HTERT RPE-1 (cell line): ENCODE data around the gene IL31.
"Not testable (repeated sequence)": the region's sequence is repeated elsewhere in the genome, so short reads cannot be mapped to it uniquely, and the experiment has no call there.

Experiments
- in situ Hi-C: fragments of 300-500 bp; cut with MboI; formaldehyde crosslinking; loops from 4 replicates; pipeline ENCODE4 v1.14.3; 2020; ENCODE audit warnings: low sequenced_read_pairs

IL31 gene

DNA sequence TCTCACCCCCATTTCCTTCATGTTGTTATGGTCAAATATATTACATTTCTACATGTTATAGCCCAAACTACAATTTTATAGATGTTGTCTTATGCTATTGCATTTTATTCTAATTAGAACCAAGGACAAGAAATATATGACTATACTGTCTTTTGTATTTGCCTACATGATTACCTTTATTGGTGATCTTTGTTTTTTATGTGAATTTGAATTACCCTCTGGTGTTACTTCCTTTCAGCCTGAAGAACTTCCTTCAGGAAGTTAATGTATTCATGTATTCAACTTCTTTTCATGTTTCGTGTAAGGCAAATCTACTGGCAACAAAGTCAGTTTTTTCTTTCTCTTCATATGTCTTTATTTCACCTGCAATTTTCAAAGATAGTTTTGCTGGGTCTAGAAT is 20.8 kb upstream of the IL31 start:
- in situ Hi-C loops = no loop called here

DNA sequence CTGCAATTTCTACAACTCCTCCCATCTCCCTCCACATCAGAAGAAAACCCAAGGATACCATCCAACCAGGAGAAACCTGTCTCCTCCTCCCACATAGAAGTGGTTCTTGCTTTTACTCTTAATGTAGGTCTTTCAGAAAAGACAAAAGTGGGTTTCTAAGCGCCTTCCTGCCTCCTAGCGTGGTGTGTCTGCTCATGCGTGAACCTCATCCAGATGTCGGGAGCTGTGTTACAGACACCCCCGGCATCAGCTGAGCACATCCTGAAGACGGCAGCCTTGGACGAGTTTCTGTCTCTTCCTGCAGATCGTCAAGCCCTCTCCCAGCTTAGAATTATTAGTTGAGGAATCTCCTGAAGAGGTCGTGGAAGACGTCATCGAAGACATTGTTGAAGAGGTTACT is 18.4 kb upstream of the IL31 start:
- in situ Hi-C loops = no loop called here

DNA sequence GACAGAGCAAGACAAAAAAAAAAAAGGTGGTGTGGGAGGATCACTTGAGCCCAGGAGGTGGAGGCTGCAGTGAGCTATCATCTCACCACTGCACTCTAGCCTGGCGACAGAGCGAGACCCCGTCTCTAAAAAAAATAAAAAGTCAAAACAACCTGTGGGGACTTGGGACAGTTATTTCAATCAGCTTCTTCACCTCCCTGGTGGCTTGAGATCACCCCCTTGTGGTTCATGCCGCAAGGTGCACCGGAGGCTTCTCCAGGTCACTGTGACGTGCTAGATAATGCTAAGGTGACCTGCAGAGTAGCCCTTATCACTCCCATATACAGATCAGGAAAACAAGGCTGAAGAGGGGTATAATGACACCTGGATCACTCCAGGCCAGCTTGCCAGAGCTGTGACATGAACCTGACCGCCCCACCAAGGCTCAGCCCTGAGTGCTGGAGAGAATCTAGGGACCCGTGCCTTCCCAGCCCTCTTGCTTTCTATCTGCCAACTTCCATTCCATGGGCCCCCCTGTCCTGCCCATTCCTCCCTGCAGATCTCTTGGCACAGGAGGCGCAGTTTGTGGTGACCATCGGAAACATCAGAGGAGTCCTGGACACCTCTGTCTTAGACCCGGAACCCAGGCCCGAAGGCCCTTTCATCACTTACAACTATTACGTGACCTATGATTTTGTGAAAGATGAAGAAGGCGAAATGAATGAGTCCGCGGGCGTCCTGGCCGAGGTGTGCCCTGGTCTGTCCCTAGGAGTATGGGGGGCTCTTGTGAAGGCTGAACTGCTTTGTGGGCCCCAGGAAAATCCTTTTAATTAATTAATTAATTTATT is 17.0 kb upstream of the IL31 start:
- in situ Hi-C loops = no loop called here

DNA sequence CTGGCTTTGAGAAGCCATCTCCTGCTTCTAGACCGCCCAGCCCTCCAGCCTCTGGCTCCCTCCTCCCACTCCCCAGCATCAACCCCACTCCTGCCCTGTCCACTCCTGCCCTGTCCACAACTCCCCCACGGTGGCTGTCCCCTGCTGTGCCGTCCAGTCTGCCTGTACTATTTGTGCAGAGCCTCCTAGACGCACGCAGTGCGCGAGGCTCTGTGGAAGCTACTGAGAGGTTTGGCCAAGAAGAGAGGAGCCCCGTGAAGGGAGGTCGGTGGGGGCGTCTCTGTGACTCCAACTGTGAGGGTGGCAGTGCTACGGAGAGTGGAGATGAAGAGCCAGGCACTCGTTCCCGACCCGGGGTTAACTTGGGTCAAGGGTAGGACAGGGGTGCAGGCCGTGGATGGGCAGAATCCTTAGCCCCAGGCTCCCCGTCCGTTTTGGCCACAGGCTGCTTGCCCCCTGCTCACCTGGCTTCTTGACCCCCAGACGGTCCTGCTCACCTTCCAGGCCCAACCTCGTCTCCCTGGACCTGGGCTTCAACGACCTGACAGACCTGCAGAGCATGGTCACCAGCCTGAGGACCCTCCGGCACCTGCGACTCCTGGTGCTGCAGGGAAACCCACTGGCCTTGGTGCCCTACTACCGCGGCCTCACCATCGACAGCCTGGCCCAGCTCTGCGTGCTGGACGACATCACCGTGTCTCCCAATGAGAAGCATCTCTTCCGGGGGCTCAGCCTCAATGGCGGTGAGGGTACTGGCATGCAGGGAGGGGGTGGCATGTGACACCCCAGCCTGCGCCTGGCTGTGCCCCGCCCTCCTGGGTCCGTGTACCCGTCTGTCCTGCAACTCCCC is 15.8 kb upstream of the IL31 start:
- in situ Hi-C loops = no loop called here

DNA sequence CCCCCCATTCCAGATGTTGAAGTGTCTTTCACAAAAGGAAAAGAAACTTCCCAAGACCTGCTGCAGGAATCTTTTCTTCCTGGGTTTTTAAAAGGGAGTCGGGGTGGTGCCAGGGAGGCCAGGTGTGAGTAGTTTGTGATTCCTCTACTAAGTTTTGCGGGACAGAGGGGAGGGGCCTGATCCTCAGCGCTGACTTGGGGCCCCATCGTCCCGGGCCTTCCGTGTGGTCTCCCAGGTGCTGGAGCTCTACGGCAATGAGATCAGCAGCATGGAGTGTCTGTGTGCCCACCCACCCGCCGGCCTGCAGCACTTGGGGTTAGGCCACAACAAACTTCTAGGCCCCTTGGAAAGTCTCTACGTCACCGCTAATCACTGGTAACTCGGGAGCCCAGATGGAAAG is 13.4 kb upstream of the IL31 start:
- in situ Hi-C loops = no loop called here

DNA sequence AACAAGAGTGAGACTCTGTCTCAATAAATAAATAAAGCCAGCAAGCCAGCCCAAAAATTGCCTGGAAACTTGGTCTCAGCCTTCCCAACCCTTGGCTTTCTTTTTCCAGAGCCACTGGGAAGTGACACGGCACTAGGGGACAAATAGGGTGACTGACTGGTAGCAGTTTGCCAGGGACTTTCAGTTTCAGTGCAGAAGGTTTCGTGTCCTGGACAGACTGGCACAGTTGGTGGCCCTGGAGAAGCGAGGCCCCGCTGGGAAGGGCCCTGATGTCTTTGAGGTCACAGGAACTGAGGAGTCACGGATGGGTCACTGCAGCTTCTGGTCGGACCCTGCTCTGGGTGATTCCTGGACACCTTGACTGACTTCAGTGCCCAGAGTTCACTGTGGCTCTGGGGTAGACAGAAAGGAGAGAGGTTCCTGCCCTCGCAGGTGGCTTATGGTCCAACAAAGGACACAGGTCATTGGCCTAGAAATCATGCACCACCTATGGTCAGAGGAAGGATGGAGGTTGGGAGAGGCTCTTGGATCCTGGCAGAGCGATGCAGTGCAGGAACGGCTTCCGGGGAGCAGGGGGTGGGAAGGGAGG is 11.6 kb upstream of the IL31 start:
- in situ Hi-C loops = no loop called here

DNA sequence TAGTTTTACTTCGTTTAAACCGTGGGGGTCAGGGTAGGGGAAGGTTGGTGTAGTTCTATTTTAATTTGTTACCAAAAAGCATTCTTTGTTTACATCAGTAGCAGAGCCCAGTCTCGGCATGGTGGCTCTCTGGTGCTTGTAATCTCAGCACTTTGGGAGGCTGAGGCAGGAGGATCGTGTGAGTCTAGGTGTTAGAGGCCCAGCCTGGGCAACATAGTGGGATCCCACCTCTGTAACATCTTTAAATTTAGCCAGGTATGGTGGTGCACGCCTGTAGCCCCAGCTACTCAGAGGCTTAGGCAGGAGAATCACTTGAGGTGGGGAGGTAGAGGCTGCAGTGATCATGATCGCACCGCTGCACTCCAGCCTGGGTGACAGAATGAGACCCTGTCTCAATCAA is 11.1 kb upstream of the IL31 start:
- in situ Hi-C loops = no loop called here

DNA sequence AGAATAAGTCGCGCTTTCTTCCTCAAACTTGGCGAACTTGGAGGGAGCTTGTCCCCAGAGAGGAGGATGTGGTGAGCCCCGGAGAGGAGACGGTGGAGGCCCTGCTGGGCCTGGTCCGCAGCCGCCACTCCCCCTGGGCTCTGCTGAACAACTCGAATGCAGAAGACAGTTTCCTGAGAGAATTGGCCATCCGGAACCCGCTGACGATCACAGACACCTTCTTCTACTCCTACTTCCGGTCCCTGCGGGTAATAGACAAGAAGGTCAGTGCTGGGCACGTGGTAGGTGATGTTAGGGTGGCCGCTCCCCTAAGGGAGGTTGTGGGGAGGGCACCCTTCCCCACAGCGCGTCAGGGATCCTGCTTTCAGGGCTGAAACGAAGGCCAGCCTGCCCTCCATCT is 10.5 kb upstream of the IL31 start:
- in situ Hi-C loops = no loop called here

DNA sequence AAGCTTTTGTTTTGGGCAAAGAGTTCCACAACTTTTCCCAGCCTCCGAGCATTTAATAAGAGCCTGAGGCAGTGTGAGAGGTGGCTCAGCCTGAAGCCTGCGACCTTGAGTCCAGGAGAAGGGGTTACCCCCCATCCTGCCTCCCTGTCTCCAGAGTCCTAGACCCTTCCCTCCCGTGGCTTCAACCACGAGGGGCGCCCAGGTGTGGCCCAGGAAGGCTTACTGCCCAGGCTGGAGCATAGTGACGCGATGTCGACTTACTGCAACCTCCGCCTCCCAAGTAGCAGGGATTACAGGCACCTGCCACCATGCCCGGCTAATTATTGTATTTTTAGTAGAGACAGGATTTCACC is 9.5 kb upstream of the IL31 start:
- in situ Hi-C loops = no loop called here

DNA sequence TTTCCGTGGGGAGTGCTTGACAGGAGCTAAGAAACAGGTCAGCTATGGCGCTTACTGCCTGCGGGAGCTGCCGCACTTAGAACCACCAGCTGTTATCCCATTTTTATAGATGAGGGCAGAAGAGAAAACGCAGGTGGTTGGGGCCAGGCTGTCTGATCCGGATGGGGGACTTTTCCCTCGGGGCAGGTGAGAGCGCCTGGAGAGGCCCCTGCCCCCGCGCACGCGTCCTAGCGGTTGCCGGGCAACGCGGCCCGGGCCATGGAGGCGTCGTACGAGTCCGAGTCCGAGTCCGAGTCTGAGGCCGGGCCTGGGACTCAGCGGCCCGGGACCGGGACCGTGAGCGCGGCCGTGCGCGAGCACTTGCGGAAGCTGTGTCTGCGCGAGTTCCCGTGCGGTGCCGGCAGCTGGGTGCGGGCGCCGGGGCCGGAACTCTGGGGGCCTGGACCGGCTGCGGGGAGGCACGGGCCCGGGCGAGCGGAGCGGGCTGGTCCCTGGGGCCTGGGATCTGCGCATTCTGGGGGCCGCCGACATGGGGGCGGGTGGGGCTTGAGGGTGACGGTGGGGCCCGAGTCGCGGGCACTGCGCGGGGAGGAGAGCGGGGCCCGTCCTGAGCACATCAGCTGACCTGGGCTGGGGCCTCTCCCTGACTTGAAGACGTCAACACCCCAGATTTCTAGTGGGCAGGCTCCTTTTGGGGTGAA is 9.0 kb upstream of the IL31 start, which contains the start of gene LRRC43:
Gene LRRC43 (plus strand): TSS at position 237 of the 701 bp plus-strand sequence. CDS start 22 bp downstream, at position 259.
- in situ Hi-C loops = no loop called here

DNA sequence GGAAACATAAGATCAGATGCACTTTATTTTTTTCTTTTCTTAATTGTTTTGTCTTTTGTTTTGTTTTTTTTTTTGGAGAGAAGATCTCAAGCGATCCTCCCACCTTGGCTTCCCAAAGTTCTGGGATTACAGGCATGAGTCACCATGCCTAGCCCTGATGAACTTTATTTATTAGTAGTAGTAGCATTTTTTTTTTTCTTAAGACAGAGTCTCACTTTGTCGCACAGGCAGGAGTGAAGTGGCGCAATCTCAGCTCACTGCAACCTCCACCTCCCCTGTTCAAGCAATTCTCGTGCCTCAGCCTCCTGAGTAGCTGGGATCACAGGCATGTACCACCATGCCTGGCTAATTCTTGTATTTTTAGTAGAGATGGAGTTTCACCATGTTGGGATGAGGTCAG is 2.5 kb upstream of the IL31 start:
- in situ Hi-C loops = not testable (repeated sequence)

DNA sequence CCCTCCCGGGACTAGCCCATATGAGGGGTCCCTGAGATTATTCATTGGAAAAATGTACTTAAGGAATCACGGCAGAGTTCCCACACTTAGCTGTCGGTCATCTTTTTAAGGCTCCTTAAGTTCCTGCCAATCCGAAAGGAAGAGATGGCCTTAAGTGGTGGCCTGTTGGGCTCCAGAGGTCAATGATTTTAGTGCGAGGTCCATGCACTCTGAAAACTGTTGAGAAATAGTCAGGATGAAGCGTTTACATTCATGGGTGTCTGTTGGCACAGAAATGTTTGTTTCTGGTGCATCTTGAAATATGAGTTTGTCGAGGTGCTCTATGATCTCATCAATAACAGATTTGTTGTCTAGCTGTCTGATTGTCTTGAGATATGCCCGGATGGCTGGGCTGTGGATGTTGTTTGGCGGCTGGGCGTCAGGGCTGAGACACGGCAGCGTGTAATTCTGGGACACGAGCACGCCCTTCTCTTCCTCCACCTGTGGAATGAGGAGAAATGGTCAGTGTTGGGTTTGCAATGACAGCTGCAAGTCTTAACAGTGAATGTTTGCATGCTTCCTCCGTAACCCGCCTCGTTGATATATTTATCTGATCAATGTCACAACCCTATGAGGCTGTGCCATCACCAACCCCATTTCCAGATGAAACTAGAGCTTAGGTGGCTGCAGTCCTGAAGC is 1.6 kb downstream of the IL31 start:
- in situ Hi-C loops = no loop called here

DNA sequence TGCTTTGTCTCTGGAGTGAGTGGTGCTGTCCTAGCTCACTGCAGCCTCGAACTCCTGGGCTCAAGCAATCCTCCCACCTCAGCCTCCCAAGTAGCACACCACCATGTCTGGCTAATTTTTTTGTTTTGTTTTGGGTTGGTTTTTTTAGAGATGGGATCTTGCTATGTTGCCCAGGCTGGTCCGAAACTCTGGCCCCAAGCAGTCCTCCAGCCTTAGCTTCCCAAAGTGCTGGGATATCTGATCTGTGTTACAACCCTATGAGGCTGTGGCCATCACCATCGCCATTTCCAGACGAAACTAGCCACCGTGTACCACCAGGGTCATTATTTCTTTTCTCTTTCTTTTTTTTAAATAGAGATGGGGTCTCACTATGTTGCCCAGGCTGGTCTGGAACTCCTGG is 2.6 kb downstream of the IL31 start:
- in situ Hi-C loops = no loop called here

DNA sequence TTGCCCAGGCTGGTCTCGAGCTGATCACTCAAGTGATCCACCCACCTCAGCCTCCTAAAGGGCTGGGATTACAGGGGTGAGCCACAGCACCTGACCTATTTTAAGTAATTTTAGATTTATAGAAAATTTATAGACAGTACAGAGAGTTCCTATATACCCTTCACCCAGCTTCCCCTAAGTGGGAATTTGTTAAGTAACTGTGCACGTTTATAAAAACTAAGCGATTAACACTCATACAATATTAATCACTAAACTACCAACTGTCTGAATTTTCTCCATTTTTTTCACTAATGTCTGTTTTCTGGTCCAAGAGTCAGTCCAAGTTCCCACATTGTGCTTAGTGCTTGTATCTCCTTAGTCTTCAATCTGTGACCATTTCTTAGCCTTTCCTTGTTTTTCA is 5.5 kb downstream of the IL31 start:
- in situ Hi-C loops = no loop called here

DNA sequence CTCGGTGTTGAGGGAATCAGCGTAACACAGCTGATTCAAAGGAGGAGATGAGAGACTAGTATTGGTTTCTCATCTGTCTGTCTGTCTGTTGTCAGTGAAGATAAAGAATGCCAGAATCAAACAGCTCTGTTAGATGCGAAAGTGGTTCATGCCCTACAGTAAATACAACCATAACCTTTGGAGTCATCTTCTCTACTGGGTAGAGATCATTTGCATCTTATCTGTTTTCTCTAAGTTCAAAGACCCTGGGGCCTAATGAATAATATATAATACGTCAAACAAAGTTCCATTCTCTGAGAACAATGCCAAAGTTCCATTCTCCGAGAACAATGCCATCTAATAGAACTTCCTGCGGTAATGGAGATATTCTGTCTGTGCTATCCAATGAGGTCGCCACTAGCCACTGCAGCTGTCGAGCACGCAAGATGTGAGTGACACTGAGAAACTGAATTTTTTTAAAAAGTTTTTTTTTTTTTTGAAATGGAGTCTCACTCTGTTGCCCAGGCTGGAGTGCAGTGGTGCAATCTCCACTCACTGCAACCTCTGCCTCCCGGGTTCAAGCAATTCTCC is 6.6 kb downstream of the IL31 start:
- in situ Hi-C loops = no loop called here

DNA sequence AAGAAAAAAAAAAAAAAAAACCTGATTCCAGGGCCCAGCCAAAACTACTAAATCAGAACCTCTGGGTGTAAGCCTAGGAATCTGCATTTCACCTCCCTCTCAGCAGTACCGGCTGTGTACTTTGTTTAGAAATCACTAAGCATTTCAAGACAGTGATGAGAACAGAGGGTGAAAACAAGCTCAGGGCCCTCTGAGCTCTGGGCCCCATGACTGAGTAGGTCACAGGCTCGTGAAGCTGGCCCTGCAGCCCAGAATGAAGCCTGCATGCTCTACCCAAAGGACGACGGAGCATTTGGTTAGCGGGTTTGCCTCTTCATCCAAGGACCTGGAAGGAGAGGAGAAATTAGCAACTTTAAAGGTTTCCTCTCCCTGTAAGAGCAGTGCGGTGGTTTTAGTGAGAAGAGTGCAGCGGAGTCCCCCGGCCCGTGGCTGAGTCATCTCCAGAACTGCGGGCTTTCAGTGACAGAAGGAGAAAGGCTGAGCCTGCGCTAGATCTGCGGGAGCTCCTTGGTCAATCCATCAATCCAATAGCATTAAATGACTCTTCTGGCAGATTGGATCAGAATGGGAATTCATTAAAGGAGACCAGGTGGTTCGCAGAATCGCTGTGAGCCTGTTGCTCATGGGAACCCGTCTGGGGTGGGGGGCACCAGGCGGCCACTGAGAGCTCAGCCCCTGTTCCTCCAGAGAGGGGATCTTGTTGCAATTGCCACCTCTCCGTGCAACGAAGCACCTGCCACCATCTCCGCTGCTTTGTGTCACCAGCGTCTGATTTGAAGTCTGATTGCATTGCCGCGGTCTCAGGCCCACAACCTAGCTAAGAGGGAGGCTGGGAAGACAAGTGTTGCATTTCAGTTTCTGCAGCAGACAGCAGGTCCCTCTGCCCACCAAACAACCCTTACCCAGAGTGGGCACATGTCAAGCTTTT is 7.3 kb downstream of the IL31 start:
- in situ Hi-C loops = no loop called here

DNA sequence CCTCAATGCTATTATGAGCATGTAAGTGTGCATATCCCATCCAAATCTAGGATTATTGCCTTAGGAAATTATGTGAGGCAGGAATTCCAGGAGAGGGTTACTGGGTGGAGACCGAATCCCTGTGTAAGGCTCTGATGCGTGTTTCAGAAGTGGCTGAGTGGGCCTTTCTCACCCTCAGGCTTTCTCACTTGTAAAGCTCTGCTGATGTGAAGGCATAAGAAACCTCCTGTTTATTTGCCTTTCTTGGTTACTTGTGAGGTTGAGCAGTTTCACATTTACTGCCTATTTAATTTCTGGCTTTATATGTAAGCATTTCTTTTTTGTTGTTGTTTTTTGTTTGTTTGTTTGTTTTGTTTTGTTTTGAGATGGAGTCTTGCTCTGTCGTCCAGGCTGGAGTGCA is 11.0 kb downstream of the IL31 start:
- in situ Hi-C loops = no loop called here

DNA sequence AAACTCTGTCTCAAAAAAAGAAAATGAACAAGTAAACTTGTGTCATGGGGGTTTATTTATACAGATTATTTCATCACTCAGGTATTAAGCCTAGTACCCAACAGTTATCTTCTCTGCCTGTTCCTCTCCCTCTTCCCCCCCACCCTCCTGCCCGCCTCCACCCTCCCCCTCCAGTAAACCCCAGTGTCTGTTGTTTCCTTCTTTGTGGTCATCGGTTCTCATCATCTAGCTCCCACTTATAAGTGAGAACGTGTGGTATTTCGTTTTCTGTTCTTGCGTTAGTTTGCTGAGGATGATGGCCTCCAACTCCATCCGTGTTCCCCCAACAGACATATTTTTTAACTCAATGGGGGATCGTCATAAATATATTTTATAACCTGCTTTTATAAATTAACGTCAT is 12.3 kb downstream of the IL31 start:
- in situ Hi-C loops = no loop called here

DNA sequence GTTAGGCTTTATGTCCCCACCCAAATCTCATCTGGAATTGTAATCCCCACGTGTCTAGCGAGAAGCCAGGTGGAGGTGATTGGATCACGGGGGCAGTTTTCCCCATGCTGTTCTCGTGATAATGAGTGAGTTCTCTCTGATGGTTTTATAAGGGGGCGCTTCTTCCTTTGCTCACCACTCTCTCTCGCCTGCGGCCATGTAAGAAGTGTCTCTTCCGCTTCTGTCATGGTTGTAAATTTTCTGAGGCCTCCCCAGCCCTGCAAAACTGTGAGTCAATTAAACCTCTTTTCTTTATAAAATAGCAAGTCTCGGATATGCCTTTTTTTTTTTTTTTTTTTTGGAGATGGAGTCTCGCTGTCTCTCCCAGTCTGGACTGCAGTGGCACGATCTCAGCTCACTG is 13.3 kb downstream of the IL31 start:
- in situ Hi-C loops = no loop called here
